Globus pallidus (tissue), 1 donor: ENCODE measurements around the gene TMEM161B.
"Not testable (repeated sequence)": the region's sequence is repeated elsewhere in the genome, so short reads cannot be mapped to it uniquely, and the experiment has no call there.

Source experiments
- DNase-seq: peaks from one replicate; pipeline ENCODE4 v3.0.0-alpha.2; 2015; ENCODE audit warnings: low spot score

Gene TMEM161B

DNA sequence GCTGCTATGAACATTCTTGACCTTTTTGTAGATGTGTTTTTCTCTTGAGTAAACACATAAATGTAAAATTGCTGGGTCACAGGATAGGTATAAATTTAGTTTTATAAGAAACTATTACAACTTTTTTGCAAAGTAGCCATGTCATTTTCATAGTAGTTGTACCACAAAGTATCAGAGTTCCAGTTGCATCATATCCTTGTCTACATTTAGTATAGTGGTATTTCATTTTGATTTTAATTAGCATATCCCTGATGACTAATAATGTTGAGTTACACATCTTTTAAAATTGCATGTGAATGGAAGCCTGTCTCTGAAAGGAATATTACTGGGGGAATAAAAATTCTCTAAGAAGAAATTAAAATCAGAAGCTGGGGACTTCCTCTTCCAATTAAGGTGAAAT, 85.4 kb downstream of the TMEM161B start:
- DNase-seq, result no peak

DNA sequence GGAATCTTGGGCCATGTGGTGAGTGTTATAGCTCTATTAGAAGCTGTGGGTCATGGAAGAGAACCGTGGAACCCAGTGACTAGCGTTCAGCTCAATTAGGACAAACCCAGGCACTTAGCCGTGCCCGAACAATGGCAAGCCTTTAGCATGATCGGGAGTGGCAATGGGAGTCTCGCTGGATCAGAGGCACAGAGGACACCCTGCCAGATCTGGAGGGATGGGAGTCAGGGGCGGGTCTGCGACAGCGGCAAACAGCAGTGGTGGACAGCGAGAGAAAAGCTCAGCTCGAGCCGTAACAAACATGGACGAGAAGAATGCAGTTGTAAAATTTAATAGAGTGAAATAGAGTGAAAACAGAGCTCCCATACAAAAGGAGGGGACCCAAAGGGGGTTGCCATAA, 91.2 kb downstream of the TMEM161B start:
- DNase-seq, result not testable (repeated sequence)

DNA sequence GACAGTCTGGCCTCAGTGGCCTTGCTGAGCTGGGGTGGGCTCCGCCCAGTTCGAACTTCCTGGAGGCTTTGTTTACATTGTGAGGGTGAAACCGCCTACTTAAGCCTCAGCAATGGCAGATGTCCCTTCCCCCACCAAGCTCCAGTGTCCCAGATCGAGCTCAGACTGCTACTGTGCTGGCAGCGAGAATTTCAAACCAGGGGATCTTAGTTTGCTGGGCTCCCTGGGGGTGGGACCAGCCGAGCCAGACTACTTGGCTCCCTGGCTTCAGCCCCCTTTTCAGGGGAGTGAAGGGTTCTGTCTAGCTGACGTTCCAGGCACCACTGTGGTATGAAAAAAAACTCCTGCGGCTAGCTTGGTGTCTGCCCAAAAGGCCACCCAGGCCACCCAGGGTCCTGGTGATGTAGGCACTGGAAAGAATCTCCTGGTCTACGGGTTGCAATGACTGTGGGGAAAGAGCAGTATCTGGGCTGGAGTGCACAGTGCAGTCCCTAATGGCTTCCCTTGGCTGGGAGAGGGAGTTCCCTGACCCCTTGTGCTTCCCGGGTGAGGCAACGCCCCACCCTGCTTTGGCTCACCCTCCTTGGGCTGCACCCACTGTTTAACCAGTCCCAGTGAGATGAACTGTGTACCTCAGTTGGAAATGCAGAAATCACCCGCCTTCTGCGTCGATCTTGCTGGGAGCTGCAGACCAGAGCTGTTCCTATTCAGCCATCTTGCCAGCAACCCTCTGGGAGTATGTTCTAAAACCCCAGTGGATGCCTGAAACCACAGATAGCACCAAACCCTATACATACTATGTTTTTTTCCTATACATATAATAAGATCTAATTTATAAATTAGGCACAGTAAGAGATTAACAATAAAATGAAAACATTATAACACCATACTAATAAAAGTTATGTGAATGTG, 95.5 kb downstream of the TMEM161B start:
- DNase-seq, result no peak

DNA sequence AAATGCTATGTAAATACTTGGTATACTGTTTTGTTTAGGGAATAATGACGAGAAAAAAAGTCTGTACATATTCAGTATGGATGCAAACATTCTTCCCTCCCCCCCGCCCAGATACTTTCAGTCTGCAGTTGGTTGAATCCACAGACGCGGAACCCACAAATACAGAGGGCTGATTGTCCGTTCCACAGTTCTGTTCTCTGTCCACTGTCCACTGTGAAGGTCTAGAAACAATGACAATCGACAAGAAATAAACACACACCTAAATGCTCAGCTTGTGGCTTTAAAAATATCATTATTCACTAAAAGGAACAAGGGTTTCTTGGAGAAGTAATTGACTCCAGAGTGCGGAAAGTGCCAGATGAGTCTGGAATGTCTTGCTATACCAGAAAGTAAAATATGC, 109.1 kb downstream of the TMEM161B start:
- peak; percentile 79 for DNase-seq

DNA sequence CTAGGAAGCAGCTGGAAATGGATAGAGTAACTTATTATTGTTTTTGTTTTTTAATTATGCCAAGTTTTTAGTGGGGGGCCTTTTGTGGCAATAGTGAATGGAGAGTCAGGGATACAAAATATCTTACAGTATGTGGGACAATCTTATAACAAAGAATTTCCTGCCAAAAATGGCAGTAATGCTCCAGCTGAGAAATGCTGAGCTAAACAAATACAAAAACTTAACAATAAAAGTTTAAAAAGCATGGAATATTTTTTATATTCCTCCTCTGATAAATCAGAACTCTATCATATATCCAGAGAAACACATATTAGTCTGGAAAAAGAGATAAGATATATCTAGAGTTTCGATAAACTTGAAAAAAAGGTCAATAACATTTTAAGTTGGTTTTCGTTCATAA, 110.6 kb downstream of the TMEM161B start:
- DNase-seq, result no peak

DNA sequence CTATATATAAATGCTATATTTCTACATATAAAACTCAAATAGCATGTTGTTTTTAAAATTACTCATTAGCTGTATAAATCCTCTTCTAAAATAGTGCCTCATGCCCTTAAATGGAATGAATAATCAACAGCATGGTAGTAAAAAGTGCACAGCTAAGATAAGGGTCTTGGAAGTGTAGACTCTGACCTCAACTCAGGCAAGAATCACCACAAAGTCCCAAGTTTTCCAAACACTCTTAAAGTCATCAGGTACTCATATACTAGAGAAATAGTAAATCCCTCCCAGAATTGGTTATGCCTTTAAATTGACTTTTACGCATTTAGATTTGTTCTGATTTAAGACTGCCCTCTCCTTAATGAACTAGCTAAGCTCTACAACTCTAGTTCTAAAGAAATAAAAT, 113.8 kb downstream of the TMEM161B start:
- DNase-seq, result no peak

DNA sequence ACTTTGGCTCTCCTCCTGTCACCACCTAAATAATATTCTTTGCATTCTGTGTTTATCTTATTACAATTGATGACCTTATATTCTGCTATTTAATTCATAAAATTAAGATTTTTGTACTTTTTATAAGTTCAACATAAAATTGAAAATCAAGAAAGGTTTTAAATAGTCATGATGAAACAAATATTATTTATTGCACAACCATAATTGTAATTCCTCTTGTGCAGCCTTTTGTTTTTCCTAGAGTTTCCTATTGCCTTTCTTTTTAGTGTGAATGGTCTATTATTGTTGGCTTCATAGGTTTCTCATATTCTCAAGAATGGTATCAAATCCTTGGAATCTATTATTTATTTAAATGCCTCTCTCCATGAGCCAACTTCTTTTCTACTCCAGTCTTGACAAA, 117.9 kb downstream of the TMEM161B start:
- DNase-seq, result no peak

DNA sequence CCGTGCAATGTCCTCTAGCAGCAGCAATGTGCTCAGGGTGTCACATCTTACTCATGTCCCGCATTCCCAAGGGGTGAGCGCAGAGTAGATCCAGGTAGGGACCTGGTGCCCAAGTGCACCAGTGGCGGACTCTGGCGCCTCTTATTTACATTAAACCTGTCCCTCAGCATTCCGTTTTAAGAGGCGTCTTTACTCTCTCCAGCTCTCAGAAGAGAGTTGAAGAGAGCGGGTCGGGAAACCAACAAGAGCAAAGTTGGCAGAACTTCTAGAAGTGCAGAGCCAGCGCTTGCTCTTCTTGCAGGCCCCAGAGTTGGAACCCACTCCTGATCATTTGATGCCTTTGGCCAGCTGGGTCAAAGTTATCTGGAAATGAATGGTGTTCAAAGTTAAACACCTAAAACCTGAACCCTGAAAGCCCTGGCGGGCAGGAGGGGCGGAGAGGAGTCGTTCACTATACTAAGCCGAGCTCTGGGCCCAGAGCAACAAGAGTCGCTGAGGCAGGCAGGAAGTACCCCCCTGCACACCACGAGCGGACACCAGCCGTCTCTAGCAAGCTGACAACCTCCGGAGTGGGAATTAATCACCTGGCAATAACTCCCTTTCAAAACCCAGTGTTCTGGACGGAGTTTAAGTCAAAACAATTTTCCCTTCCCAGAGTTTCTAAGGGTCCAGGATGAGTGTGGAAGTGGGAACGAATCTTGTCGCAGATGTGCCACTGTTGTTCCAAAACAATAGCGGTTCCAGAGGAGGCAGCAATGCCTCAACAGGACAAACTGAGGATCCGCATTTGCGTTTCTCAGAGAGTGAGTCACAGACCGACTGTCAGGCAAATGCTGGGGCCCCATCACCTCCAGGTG, 122.8 kb downstream of the TMEM161B start:
- peak; percentile 64 for DNase-seq

DNA sequence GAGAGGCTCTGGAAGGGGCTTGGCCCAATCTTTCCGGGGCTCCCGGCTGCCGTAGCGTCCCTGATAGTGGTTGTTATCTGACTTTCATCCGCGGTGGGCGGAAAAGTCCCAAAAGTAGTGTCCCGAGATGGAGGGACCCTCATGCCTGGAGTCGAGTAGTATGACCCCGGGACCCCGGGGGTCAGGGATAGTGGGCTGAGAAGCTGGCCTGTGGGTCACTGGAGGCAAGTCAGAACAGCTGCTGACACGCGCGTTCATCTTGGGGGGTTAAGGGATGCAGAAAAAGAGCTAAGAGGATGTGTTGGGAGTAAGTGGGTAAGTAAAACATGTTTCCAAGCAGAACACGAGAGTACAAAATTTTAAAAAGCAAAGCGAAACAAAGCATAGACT, 123.4 kb downstream of the TMEM161B start:
- DNase-seq, result peak; percentile 53
